ENCODE measurements around the gene TXNRD1.
A peak's percentile ranks its signal among the peaks of the same experiment; 100 is the strongest.

TXNRD1 gene

DNA sequence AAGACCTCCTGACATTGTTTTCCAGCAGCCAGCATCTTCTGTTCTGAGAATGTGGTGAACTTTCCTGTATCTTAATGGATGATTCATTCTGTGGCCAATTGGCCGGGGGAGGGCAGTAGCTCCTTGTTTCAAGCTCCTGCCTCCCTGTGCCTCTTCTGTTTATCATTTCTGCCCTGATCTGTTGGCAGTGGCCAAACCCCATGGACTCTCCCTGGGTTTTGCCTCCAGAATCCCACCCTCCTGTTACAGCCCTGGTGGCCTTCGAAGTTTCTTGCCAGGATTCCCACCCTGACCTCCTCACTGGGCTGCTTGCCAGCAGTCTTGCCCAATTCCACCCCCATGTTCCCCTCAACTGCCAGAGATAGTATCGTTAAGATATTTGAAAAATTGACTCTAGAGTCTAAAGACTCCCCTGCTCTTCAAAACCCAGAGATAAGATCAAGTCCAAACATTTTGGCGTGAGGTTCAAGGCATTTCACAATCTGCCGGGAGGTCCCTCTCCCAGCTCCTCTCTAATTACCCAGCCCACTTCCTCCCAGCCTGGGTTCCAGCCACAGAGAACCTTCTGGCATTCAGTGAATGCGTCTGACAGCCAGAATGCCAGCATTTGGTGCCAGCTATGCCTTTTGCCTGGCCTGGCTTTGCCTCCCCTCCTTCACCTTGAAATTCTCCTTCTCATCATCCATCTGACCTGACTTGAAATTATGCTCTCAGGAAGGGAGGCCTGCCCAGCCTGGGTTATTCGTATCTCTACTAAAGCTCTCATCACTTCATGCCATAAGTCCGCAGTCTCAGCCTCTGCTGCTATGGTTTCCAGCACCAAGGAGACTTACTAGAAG is 37.7 kb upstream of the TXNRD1 start:
- Histone ChIP-seq H2BK5ac (ENCODE audit: low read length) (no peak overlapping the region), H3K4me2 (ENCODE audit: low read length) (no peak overlapping the region), H3K4ac (ENCODE audit: low read depth, low read length) (no peak overlapping the region), H3K4me3 (ENCODE audit: low read length) (no peak overlapping the region), H3K79me1 (ENCODE audit: low read length) (no peaks in the 10 kb centered on the region), H3K4me1 (ENCODE audit: control insufficient read depth, low read depth, low read length) (no peaks in the 10 kb centered on the region), H3K27ac (ENCODE audit: low read depth, low read length) (no peak overlapping the region), H4K5ac (ENCODE audit: low read length) (no peak overlapping the region), H3K79me2 (ENCODE audit: control insufficient read depth, insufficient read depth, low read length) (no peaks in the 10 kb centered on the region), H3K36me3 (ENCODE audit: control insufficient read depth, insufficient read depth, low read length) (no peaks in the 10 kb centered on the region), H3K27me3 (ENCODE audit: insufficient read depth, low read length, poor library complexity) (no peaks in the 10 kb centered on the region), H2BK15ac (replicated peaks; ENCODE audit: low read depth) (no peak overlapping the region), H4K8ac (ENCODE audit: low read depth, low read length) (no peak overlapping the region), H2BK120ac (ENCODE audit: low read depth, low read length) (no peak overlapping the region), H3K18ac (ENCODE audit: low read length) (no peak overlapping the region), H3K9ac (ENCODE audit: low read length) (no peak overlapping the region), H3K23ac (ENCODE audit: low read length) (no peak overlapping the region), H3K56ac (ENCODE audit: low read length) (no peak overlapping the region), H2AK5ac (ENCODE audit: low read length) (no peak overlapping the region)
- peak; percentile 34 for DNase-seq
- WGBS (ENCODE audit: extremely low coverage, insufficient coverage, low lambda C conversion rate), result no CpG with 5 or more reads among the region's 8 CpGs

DNA sequence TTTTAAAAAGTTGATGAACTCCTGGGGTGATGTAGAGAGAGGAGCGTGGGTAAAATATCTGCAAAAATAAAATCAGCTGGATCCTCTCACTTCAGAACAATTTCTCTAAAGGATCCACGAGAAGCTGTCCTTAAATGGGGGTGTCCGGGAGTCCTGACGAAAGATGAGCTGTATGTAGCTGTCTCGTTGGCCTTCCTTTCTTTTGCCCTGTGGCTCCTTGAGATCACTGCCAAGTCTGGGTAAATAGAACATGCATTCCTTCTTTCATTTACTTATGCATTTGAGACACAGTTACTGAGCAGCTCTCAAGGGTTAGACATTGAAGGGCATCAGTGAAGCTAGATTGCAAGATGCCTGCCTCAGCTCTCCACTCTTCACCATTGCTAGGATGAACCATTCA is 35.2 kb upstream of the TXNRD1 start:
- no CpG with 5 or more reads among the region's 5 CpGs for WGBS (ENCODE audit: extremely low coverage, insufficient coverage, low lambda C conversion rate)

GRCh38 chr12:104181313-104181712 is 34.3 kb upstream of the TXNRD1 start:
- Histone ChIP-seq H2AK5ac (ENCODE audit: low read length) (no peak overlapping the region), H3K56ac (ENCODE audit: low read length) (no peak overlapping the region), H3K18ac (ENCODE audit: low read length) (no peak overlapping the region), H3K4me2 (ENCODE audit: low read length) (no peak overlapping the region), H2BK120ac (ENCODE audit: low read depth, low read length) (no peak overlapping the region), H3K27ac (ENCODE audit: low read depth, low read length) (no peak overlapping the region), H3K23ac (ENCODE audit: low read length) (no peak overlapping the region), H3K9ac (ENCODE audit: low read length) (no peak overlapping the region), H4K5ac (ENCODE audit: low read length) (no peak overlapping the region), H3K27me3 (ENCODE audit: insufficient read depth, low read length, poor library complexity) (no peaks in the 10 kb centered on the region), H3K79me1 (ENCODE audit: low read length) (no peaks in the 10 kb centered on the region), H3K79me2 (ENCODE audit: control insufficient read depth, insufficient read depth, low read length) (no peaks in the 10 kb centered on the region), H3K4me1 (ENCODE audit: control insufficient read depth, low read depth, low read length) (no peaks in the 10 kb centered on the region), H2BK5ac (ENCODE audit: low read length) (no peak overlapping the region), H3K4ac (ENCODE audit: low read depth, low read length) (no peak overlapping the region), H2BK15ac (replicated peaks; ENCODE audit: low read depth) (no peak overlapping the region), H3K4me3 (ENCODE audit: low read length) (no peak overlapping the region), H4K8ac (ENCODE audit: low read depth, low read length) (no peak overlapping the region), H3K36me3 (ENCODE audit: control insufficient read depth, insufficient read depth, low read length) (no peaks in the 10 kb centered on the region)
- WGBS (ENCODE audit: extremely low coverage, insufficient coverage, low lambda C conversion rate), result no CpG with 5 or more reads among the region's 4 CpGs
- no peak for DNase-seq

More for the DNA sequence above, 35.2 kb upstream of the TXNRD1 start:
- Histone ChIP-seq H3K4me2 (ENCODE audit: low read length) (no peak overlapping the region), H3K18ac (ENCODE audit: low read length) (no peak overlapping the region), H3K56ac (ENCODE audit: low read length) (no peak overlapping the region), H2BK120ac (ENCODE audit: low read depth, low read length) (no peak overlapping the region), H4K5ac (ENCODE audit: low read length) (no peak overlapping the region), H2AK5ac (ENCODE audit: low read length) (no peak overlapping the region), H3K9ac (ENCODE audit: low read length) (no peak overlapping the region), H3K4me3 (ENCODE audit: low read length) (no peak overlapping the region), H3K79me2 (ENCODE audit: control insufficient read depth, insufficient read depth, low read length) (no peaks in the 10 kb centered on the region), H3K4ac (ENCODE audit: low read depth, low read length) (no peak overlapping the region), H3K27me3 (ENCODE audit: insufficient read depth, low read length, poor library complexity) (no peaks in the 10 kb centered on the region), H3K79me1 (ENCODE audit: low read length) (no peaks in the 10 kb centered on the region), H3K4me1 (ENCODE audit: control insufficient read depth, low read depth, low read length) (no peaks in the 10 kb centered on the region), H3K23ac (ENCODE audit: low read length) (no peak overlapping the region), H3K36me3 (ENCODE audit: control insufficient read depth, insufficient read depth, low read length) (no peaks in the 10 kb centered on the region), H3K27ac (ENCODE audit: low read depth, low read length) (no peak overlapping the region), H2BK15ac (replicated peaks; ENCODE audit: low read depth) (no peak overlapping the region), H2BK5ac (ENCODE audit: low read length) (no peak overlapping the region), H4K8ac (ENCODE audit: low read depth, low read length) (no peak overlapping the region)
- no peak for DNase-seq

DNA sequence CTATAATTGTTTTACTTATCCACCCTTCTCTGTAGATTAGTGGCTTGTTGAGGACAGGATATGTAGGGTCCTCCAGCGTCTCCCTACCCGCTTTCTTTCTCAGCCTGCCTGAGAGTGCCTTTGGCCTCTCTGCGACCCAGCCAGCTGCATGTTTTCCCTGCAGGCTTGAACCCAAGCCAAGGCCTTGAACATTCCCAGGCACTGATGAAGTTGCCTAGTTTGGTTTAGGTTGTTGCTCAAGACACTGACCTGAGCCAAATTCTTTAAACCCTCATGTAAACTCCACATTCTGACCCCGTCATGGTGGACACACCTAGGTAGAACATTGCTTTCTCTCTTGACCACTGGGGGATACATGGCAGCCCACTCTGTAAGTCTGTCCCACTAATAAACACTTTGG is 33.4 kb upstream of the TXNRD1 start:
- no peaks in the 10 kb centered on the region for H3K27me3 ChIP-seq (ENCODE audit: insufficient read depth, low read length, poor library complexity)
- H3K27ac ChIP-seq (ENCODE audit: low read depth, low read length), result no peak overlapping the region
- H3K36me3 ChIP-seq (ENCODE audit: control insufficient read depth, insufficient read depth, low read length), result no peaks in the 10 kb centered on the region
- no peak overlapping the region for H3K4me2 ChIP-seq (ENCODE audit: low read length)
- no peaks in the 10 kb centered on the region for H3K79me2 ChIP-seq (ENCODE audit: control insufficient read depth, insufficient read depth, low read length)
- no peak overlapping the region for H3K4me3 ChIP-seq (ENCODE audit: low read length)
- no peak overlapping the region for H3K18ac ChIP-seq (ENCODE audit: low read length)
- WGBS (ENCODE audit: extremely low coverage, insufficient coverage, low lambda C conversion rate), result no CpG with 5 or more reads among the region's 4 CpGs
- H3K56ac ChIP-seq (ENCODE audit: low read length), result no peak overlapping the region
- no peak overlapping the region for H4K8ac ChIP-seq (ENCODE audit: low read depth, low read length)
- H2AK5ac ChIP-seq (ENCODE audit: low read length), result no peak overlapping the region
- H3K79me1 ChIP-seq (ENCODE audit: low read length), result no peaks in the 10 kb centered on the region
- no peak overlapping the region for H2BK120ac ChIP-seq (ENCODE audit: low read depth, low read length)
- H3K4ac ChIP-seq (ENCODE audit: low read depth, low read length), result no peak overlapping the region
- H2BK5ac ChIP-seq (ENCODE audit: low read length), result no peak overlapping the region
- H3K23ac ChIP-seq (ENCODE audit: low read length), result no peak overlapping the region
- DNase-seq, result no peak
- no peaks in the 10 kb centered on the region for H3K4me1 ChIP-seq (ENCODE audit: control insufficient read depth, low read depth, low read length)
- no peak overlapping the region for H3K9ac ChIP-seq (ENCODE audit: low read length)
- no peak overlapping the region for H2BK15ac ChIP-seq (replicated peaks; ENCODE audit: low read depth)
- no peak overlapping the region for H4K5ac ChIP-seq (ENCODE audit: low read length)

DNA sequence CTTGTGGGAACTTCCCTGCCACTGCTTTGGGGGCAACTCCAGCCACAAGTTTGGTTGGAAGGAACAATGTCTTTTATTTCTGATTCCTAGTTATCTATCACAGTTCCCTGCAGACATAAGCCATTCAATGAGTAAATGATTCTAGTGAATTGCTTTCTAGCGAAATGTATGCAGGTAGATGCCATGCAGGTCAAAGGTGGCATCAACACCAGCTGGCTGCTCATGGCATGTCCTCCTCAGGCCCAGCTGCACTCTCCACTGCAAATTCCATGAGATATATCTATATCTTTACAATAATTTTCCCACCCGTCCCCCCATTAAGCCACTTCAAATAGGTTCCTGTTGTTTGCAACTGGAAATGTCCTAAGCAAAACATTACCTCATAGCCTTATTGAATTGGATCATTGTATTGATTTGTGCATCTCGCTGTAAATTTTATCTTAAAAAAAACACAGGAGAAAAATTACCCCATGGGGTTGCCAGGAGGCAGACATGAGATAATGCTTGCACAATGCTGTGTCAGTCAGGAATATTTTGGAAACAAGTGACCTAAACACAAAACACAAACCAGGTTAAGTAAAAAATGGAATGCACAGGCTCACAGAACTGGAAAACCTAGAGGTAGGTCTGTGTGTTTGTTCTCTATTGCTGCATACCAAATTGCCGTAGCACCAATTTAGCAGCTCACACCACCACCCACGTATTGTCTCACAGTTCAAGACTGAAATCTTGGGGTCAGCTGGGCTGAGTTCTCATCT is 32.8 kb upstream of the TXNRD1 start:
- Histone ChIP-seq H3K18ac (ENCODE audit: low read length) (no peak overlapping the region), H3K23ac (ENCODE audit: low read length) (no peak overlapping the region), H3K79me1 (ENCODE audit: low read length) (no peaks in the 10 kb centered on the region), H3K79me2 (ENCODE audit: control insufficient read depth, insufficient read depth, low read length) (no peaks in the 10 kb centered on the region), H2BK5ac (ENCODE audit: low read length) (no peak overlapping the region), H3K4me1 (ENCODE audit: control insufficient read depth, low read depth, low read length) (no peaks in the 10 kb centered on the region), H3K56ac (ENCODE audit: low read length) (no peak overlapping the region), H3K4me2 (ENCODE audit: low read length) (no peak overlapping the region), H3K4ac (ENCODE audit: low read depth, low read length) (no peak overlapping the region), H4K8ac (ENCODE audit: low read depth, low read length) (no peak overlapping the region), H3K4me3 (ENCODE audit: low read length) (no peak overlapping the region), H4K5ac (ENCODE audit: low read length) (no peak overlapping the region), H3K27me3 (ENCODE audit: insufficient read depth, low read length, poor library complexity) (no peaks in the 10 kb centered on the region), H3K27ac (ENCODE audit: low read depth, low read length) (no peak overlapping the region), H3K36me3 (ENCODE audit: control insufficient read depth, insufficient read depth, low read length) (no peaks in the 10 kb centered on the region), H2AK5ac (ENCODE audit: low read length) (no peak overlapping the region), H2BK120ac (ENCODE audit: low read depth, low read length) (no peak overlapping the region), H3K9ac (ENCODE audit: low read length) (no peak overlapping the region), H2BK15ac (replicated peaks; ENCODE audit: low read depth) (no peak overlapping the region)
- no CpG with 5 or more reads among the region's 5 CpGs for WGBS (ENCODE audit: extremely low coverage, insufficient coverage, low lambda C conversion rate)
- no peak for DNase-seq
